HG02943 (cell line): ENCODE results near the gene ITFG1.
"Not testable (repeated sequence)": the region's sequence is repeated elsewhere in the genome, so short reads cannot be mapped to it uniquely, and the experiment has no call there.

Experiments
- ATAC-seq: cut with Tn5 transposase; IDR thresholded peaks from one replicate; pipeline ENCODE4 v1.9.1; 2021; ENCODE audit warnings: mild to moderate bottlenecking, low read depth, moderate library complexity; ENCODE audit not compliant: unreplicated experiment

ITFG1 gene

GRCh38 chr16:47349029-47349428 lies 111.8 kb downstream of the ITFG1 start:
- not testable (repeated sequence) for ATAC-seq

- not testable (repeated sequence) for ATAC-seq
Measured at GRCh38 chr16:47347021-47347696, 113.7 kb downstream of the ITFG1 start.

GRCh38 chr16:47342055-47342454 lies 118.8 kb downstream of the ITFG1 start:
- ATAC-seq, result no peak

GRCh38 chr16:47330562-47330961 lies 130.3 kb downstream of the ITFG1 start:
- not testable (repeated sequence) for ATAC-seq

GRCh38 chr16:47324309-47324708 lies 136.6 kb downstream of the ITFG1 start:
- ATAC-seq, result not testable (repeated sequence)

GRCh38 chr16:47323241-47323640 lies 137.6 kb downstream of the ITFG1 start:
- no peak for ATAC-seq

GRCh38 chr16:47320546-47321310 lies 140.1 kb downstream of the ITFG1 start:
- no peak for ATAC-seq

- no peak for ATAC-seq
Measured at GRCh38 chr16:47317465-47318240, 143.2 kb downstream of the ITFG1 start.

GRCh38 chr16:47316442-47317015 lies 144.3 kb downstream of the ITFG1 start:
- ATAC-seq, result no peak

GRCh38 chr16:47311738-47312505 lies 148.9 kb downstream of the ITFG1 start:
- ATAC-seq, result no peak

GRCh38 chr16:47310792-47311211 lies 150.1 kb downstream of the ITFG1 start:
- ATAC-seq, result no peak

- no peak for ATAC-seq
Measured at GRCh38 chr16:47309581-47310312, 151.1 kb downstream of the ITFG1 start.

- no peak for ATAC-seq
Measured at GRCh38 chr16:47308601-47309000, 152.3 kb downstream of the ITFG1 start.

GRCh38 chr16:47304563-47304962 lies 156.3 kb downstream of the ITFG1 start:
- no peak for ATAC-seq

- no peak for ATAC-seq
Measured at GRCh38 chr16:47299587-47299986, 161.3 kb downstream of the ITFG1 start.

GRCh38 chr16:47284999-47285398 lies 175.9 kb downstream of the ITFG1 start:
- ATAC-seq, result no peak

GRCh38 chr16:47278306-47278970 lies 182.4 kb downstream of the ITFG1 start:
- ATAC-seq, result no peak

GRCh38 chr16:47276522-47276921 lies 184.3 kb downstream of the ITFG1 start:
- no peak for ATAC-seq

- ATAC-seq, result no peak
Measured at GRCh38 chr16:47262938-47263337, 197.9 kb downstream of the ITFG1 start.
